C4-2B (cell line): Measurements from ENCODE around the gene CTAG1B.
"Not testable (repeated sequence)": the region's sequence is repeated elsewhere in the genome, so short reads cannot be mapped to it uniquely, and the experiment has no call there.

Source experiments
- H3K27ac ChIP-seq: fragments of 450-650 bp; 2 replicates; pipeline ENCODE4 v1.5.1; 2017
- CTCF ChIP-seq: fragments of 450-650 bp; conservative IDR thresholded peaks from 2 replicates; pipeline ENCODE4 v1.5.1; 2017; ENCODE audit warnings: mild to moderate bottlenecking
- ZFX ChIP-seq: fragments of 450-650 bp; IDR thresholded peaks from 2 replicates; pipeline ENCODE4 v1.6.1; 2017

CTAG1B gene

GRCh38 chrX:154648931-154649330 is 29.8 kb upstream of the CTAG1B start:
- TF ChIP-seq CTCF (no peak), ZFX (no peak)
- H3K27ac ChIP-seq, result no peak overlapping the region

GRCh38 chrX:154645745-154646378 is 26.8 kb upstream of the CTAG1B start:
- H3K27ac ChIP-seq, result not testable (repeated sequence)

GRCh38 chrX:154643708-154644107 is 24.6 kb upstream of the CTAG1B start:
- H3K27ac ChIP-seq, result not testable (repeated sequence)

GRCh38 chrX:154641740-154642139 is 22.7 kb upstream of the CTAG1B start:
- not testable (repeated sequence) for H3K27ac ChIP-seq

GRCh38 chrX:154633661-154634060 is 14.6 kb upstream of the CTAG1B start:
- H3K27ac ChIP-seq, result not testable (repeated sequence)

- H3K27ac ChIP-seq, result not testable (repeated sequence)
These were observed 11.9 kb upstream of the CTAG1B start for GRCh38 chrX:154630949-154631348.

GRCh38 chrX:154628960-154629359 is 9.9 kb upstream of the CTAG1B start:
- H3K27ac ChIP-seq, result not testable (repeated sequence)

GRCh38 chrX:154620767-154621414 is 1.8 kb upstream of the CTAG1B start:
- not testable (repeated sequence) for H3K27ac ChIP-seq

GRCh38 chrX:154613586-154613985 is 5.5 kb downstream of the CTAG1B start:
- not testable (repeated sequence) for H3K27ac ChIP-seq

GRCh38 chrX:154611146-154611545 is 7.9 kb downstream of the CTAG1B start:
- not testable (repeated sequence) for H3K27ac ChIP-seq

- not testable (repeated sequence) for H3K27ac ChIP-seq
These were observed 10.3 kb downstream of the CTAG1B start for GRCh38 chrX:154608823-154609222.

- not testable (repeated sequence) for H3K27ac ChIP-seq
These were observed 11.1 kb downstream of the CTAG1B start for GRCh38 chrX:154607976-154608375.

GRCh38 chrX:154607370-154607769 is 11.7 kb downstream of the CTAG1B start:
- no peak for TF ChIP-seq ZFX
- TF ChIP-seq CTCF, result no peak
- no peak overlapping the region for H3K27ac ChIP-seq

- TF ChIP-seq ZFX (no peak), CTCF (no peak)
- H3K27ac ChIP-seq, result no peak overlapping the region
These were observed 13.5 kb downstream of the CTAG1B start for GRCh38 chrX:154605566-154605965.
